HepG2 (cell line): ENCODE results near the gene ARHGAP21. TPM values are rescaled to one million over a fixed set of nuclear protein-coding genes. Genes with fewer than 3 reads are reported as not detected.

Experiments used
- ATAC-seq: fragments of 200-7000 bp; cut with Tn5 transposase; 3 replicates; pipeline ENCODE4 v1.9.1; 2020; ENCODE audit warnings: mild to moderate bottlenecking, moderate library complexity
- BruUV-seq: library from RNA; stranded (reverse); fragments of 400-500 nt; replicated peaks from 2 replicates; lab custom pipeline; 2021; lab: Mats Ljungman, UMichigan
- CTCF ChIA-PET: fragments of 300-600 bp; formaldehyde crosslinking; extraction: SDS; loops from one replicate; lab custom pipeline; 2021; ENCODE audit warnings: low total read pairs, inconsistent platforms, low intra/inter-chr PET ratio; lab: Yijun Ruan, JAX
- POLR2A ChIA-PET: fragments of 350-600 bp; sonication (Branson Sonifier 250); formaldehyde crosslinking; loops from one replicate; lab custom pipeline; 2020; ENCODE audit warnings: antibody characterized with exemption, inconsistent platforms; lab: Yijun Ruan, JAX
- DNase-seq: peaks from one replicate; pipeline ENCODE4 v3.0.0-alpha.2; 2015; ENCODE audit warnings: low spot score
- FAIRE-seq: peaks from 3 replicates; lab custom pipeline; 2011; peaks lifted over from hg19 to GRCh38; lab: Jason Lieb, UNC
- H2AFZ ChIP-seq: one replicate; pipeline ENCODE4 v1.6.1; 2011; ENCODE audit warnings: low read length, inconsistent platforms
- H3K27ac ChIP-seq: fragments of 300-600 bp; 3 replicates; pipeline ENCODE4 v1.8.0; 2011; ENCODE audit warnings: mixed run types, mild to moderate bottlenecking, mixed read lengths, low read length, inconsistent platforms; ENCODE audit not compliant: insufficient read depth; ENCODE audit errors: extremely low read length
- H3K27me3 ChIP-seq, 2 experiments: fragments of 200-600 bp in 1 of 2; 2 replicates in 1 of 2; 3 replicates in 1 of 2; pipeline versions ENCODE4 v1.6.0 to v1.8.0; 2011; ENCODE audit warnings: low read length in 2 of 2, mild to moderate bottlenecking in 2 of 2, moderate library complexity in 2 of 2, inconsistent platforms in 1 of 2; ENCODE audit not compliant: insufficient read depth in 2 of 2, control insufficient read depth in 1 of 2
- H3K36me3 ChIP-seq, 2 experiments: fragments of 200-600 bp in 1 of 2; replicated peaks in 1 of 2; 2 replicates in 1 of 2; 3 replicates in 1 of 2; pipeline versions ENCODE4 v1.5.1 to v1.8.0; 2011; ENCODE audit warnings: low read length in 2 of 2, inconsistent platforms in 1 of 2; ENCODE audit not compliant: insufficient read depth in 2 of 2, control insufficient read depth in 1 of 2
- H3K4me1 ChIP-seq: 2 replicates; pipeline ENCODE4 v1.5.1; 2012; ENCODE audit warnings: low read length, inconsistent platforms; ENCODE audit not compliant: insufficient read depth
- H3K4me2 ChIP-seq: 2 replicates; pipeline ENCODE4 v1.6.0; 2011; ENCODE audit warnings: low read depth, low read length, inconsistent platforms
- H3K4me3 ChIP-seq, 3 experiments: fragments of 200-600 bp in 1 of 3; sonication (generic), shearing (Covaris generic) in 1 of 3; replicated peaks in 1 of 3; 2 replicates each; pipeline ENCODE4 v1.5.1; 2011 to 2016; ENCODE audit warnings: low read length in 3 of 3, inconsistent platforms in 2 of 3, low read depth in 2 of 3, mild to moderate bottlenecking in 2 of 3, control low read depth in 1 of 3, mixed read lengths in 1 of 3; ENCODE audit not compliant: insufficient read depth in 1 of 3
- H3K79me2 ChIP-seq: one replicate; pipeline ENCODE4 v1.6.1; 2011; ENCODE audit warnings: low read length, inconsistent platforms; ENCODE audit not compliant: insufficient read depth
- H3K9ac ChIP-seq: 2 replicates; pipeline ENCODE4 v1.6.0; 2011; ENCODE audit warnings: mild to moderate bottlenecking, low read depth, low read length, inconsistent platforms; ENCODE audit not compliant: insufficient read depth
- H3K9me3 ChIP-seq: 2 replicates; pipeline ENCODE4 v1.5.1; 2012; ENCODE audit warnings: mild to moderate bottlenecking, low read length
- H4K20me1 ChIP-seq: 2 replicates; pipeline ENCODE4 v1.6.0; 2011; ENCODE audit warnings: inconsistent platforms, mild to moderate bottlenecking, low read length, moderate library complexity; ENCODE audit not compliant: insufficient read depth
- ASH2L ChIP-seq: fragments of 300-600, 200-600 bp; sonication (generic); IDR thresholded peaks from 2 replicates; pipeline ENCODE4 v1.7.0; 2017; ENCODE audit warnings: low read depth, mild to moderate bottlenecking, moderate library complexity, mixed read lengths, low read length; ENCODE audit not compliant: insufficient read length
- GZF1 ChIP-seq: sonication (generic); formaldehyde crosslinking; IDR thresholded peaks from 2 replicates; pipeline ENCODE4 v1.5.1; 2020; ENCODE audit warnings: mild to moderate bottlenecking, missing genetic modification reagents
- IKZF5 ChIP-seq: IDR thresholded peaks from 2 replicates; pipeline ENCODE4 v1.6.1; 2018; ENCODE audit warnings: missing genetic modification reagents, mild to moderate bottlenecking, missing compliant biosample characterization
- KLF11 ChIP-seq: IDR thresholded peaks from 2 replicates; pipeline ENCODE4 v1.6.1; 2016; ENCODE audit warnings: missing compliant biosample characterization
- NAIF1 ChIP-seq: sonication (generic); formaldehyde crosslinking; IDR thresholded peaks from 2 replicates; pipeline ENCODE4 v1.5.0; 2020; ENCODE audit warnings: mild to moderate bottlenecking, missing genetic modification reagents, borderline replicate concordance
- SAFB2 ChIP-seq: sonication (generic); formaldehyde crosslinking; IDR thresholded peaks from 2 replicates; pipeline ENCODE4 v1.5.1; 2020; ENCODE audit warnings: missing genetic modification reagents, low read depth, mild to moderate bottlenecking, borderline replicate concordance
- SOX5 ChIP-seq: IDR thresholded peaks from 2 replicates; pipeline ENCODE4 v1.6.1; 2016; ENCODE audit warnings: borderline replicate concordance
- SP5 ChIP-seq: IDR thresholded peaks from 2 replicates; pipeline ENCODE4 v1.6.1; 2016; ENCODE audit warnings: low read depth, borderline replicate concordance
- THAP7 ChIP-seq: sonication (generic); formaldehyde crosslinking; IDR thresholded peaks from 2 replicates; pipeline ENCODE4 v1.8.1; 2023; ENCODE audit warnings: mild to moderate bottlenecking, missing genetic modification reagents
- U2AF1 ChIP-seq: fragments of 200-400 bp; formaldehyde crosslinking; optimal IDR thresholded peaks from 2 replicates; pipeline ENCODE3; 2017; ENCODE audit warnings: mild to moderate bottlenecking, low read depth, low read length
- ZBTB33 ChIP-seq: sonication (generic); formaldehyde crosslinking; IDR thresholded peaks from 2 replicates; pipeline ENCODE4 v1.4.0; 2020; ENCODE audit warnings: missing genetic modification reagents
- ZIK1 ChIP-seq: sonication (generic); formaldehyde crosslinking; IDR thresholded peaks from 2 replicates; pipeline ENCODE4 v1.5.0; 2020; ENCODE audit warnings: mild to moderate bottlenecking, low read depth, missing genetic modification reagents, borderline replicate concordance
- ZNF484 ChIP-seq: sonication (generic); formaldehyde crosslinking; IDR thresholded peaks from 2 replicates; pipeline ENCODE4 v1.5.1; 2020; ENCODE audit warnings: mild to moderate bottlenecking, low read depth, missing genetic modification reagents, borderline replicate concordance
- ZNF550 ChIP-seq: sonication (generic); formaldehyde crosslinking; IDR thresholded peaks from 2 replicates; pipeline ENCODE4 v1.4.0; 2020; ENCODE audit warnings: mild to moderate bottlenecking, missing genetic modification reagents, borderline replicate concordance
- ZNF788 ChIP-seq: sonication (generic); formaldehyde crosslinking; IDR thresholded peaks from 2 replicates; pipeline ENCODE4 v1.5.0; 2020; ENCODE audit warnings: mild to moderate bottlenecking, missing genetic modification reagents, borderline replicate concordance
- WGBS: methylation state at CpG from one replicate; pipeline ENCODE4 v1.1.6; 2017; ENCODE audit warnings: low lambda C conversion rate; 5-methylcytosine and 5-hydroxymethylcytosine counted together
- in situ Hi-C: cut with HindIII; loops from 2 replicates; pipeline ENCODE4 v1.10.0; 2017; ENCODE audit warnings: low pct_unique_long_range_greater_than_20kb; ENCODE audit not compliant: extremely low pct_ligation_motif_present
- intact Hi-C: fragments of 100-400 bp; cut with micrococcal nuclease; formaldehyde crosslinking; loops from one replicate; pipeline ENCODE4 v1.10.0; 2022; ENCODE audit not compliant: unreplicated experiment
- polyA plus RNA-seq, 8 experiments: library from polyadenylated mRNA; depleted of rRNA in 3 of 8; stranded (reverse) in 7 of 8; unstranded in 1 of 8; fragments of >200 nt; fragmentation: Illumina TruSeq in 4 of 8; extraction: Trizol in 4 of 8; gene quantifications; 2 replicates each; pipeline versions ENCODE4 v1.2.1 to v1.2.3, GENCODE V29; 2011 to 2016; ENCODE audit warnings: low read depth in 4 of 8, missing spikeins in 1 of 8, mixed read lengths in 1 of 8; ENCODE audit not compliant: insufficient read depth in 1 of 8
- total RNA-seq, 5 experiments: library from RNA; depleted of rRNA; stranded (reverse); fragments of >200 nt; fragmentation: Illumina TruSeq; extraction: Trizol; gene quantifications; 2 replicates each; pipeline ENCODE4 v1.2.3, GENCODE V29; 2016; ENCODE audit warnings: low read depth in 1 of 5
- TF ChIP-seq, protein P1 (sequence below): sonication (generic); formaldehyde crosslinking; IDR thresholded peaks from 2 replicates; pipeline ENCODE4 v1.5.0; 2020; ENCODE audit warnings: mild to moderate bottlenecking, missing genetic modification reagents

The ARHGAP21 gene
- total and polyA plus RNA-seq, 2 of the 13 experiments (the other 11 are each of a cell fraction or from before 2014, with no cell fraction given): 23.9 to 26.6 TPM

GRCh38 chr10:24762161-24762924 is 38.7 kb upstream of the ARHGAP21 start:
- ATAC-seq (peak; percentile 57), DNase-seq (no peak), FAIRE-seq (peak; percentile 47)
- no peaks in the 10 kb centered on the region for H3K27me3 ChIP-seq
- WGBS: 1% methylated on average over 8 of the region's 8 CpGs
- H3K4me1 ChIP-seq: peaks cover 22% of the 10 kb centered on the region
- H3K27ac ChIP-seq: no peak overlapping the region
- CTCF ChIA-PET: no interaction called here
- BruUV-seq: no TSS peak
- POLR2A ChIA-PET: no interaction called here
- in situ Hi-C loops (no loop called here), intact Hi-C loops (no loop called here)
- H3K9me3 ChIP-seq: peaks cover 6% of the 10 kb centered on the region; the same call in 1 of the 2 replicates
- H2AFZ ChIP-seq: no peak overlapping the region
- no peaks in the 10 kb centered on the region for H4K20me1 ChIP-seq
- no peaks in the 10 kb centered on the region for H3K36me3 ChIP-seq
- peak overlapping the region; percentile 52 for H3K4me2 ChIP-seq
- H3K79me2 ChIP-seq: no peaks in the 10 kb centered on the region
- H3K4me3 ChIP-seq: peak overlapping the region in 1 of 3 experiments; percentile 8; a peak in 2 of 6 replicates
- H3K9ac ChIP-seq: no peak overlapping the region
- TF ChIP-seq ZNF484 (CRISPR knock-in tag) (no peak), U2AF1 (no peak), GZF1 (no peak), ZNF550 (CRISPR knock-in tag) (no peak), SAFB2 (CRISPR knock-in tag) (no peak), SOX5 (peak; percentile 61; the same call in 1 of the 2 replicates), ZNF788 (CRISPR knock-in tag) (no peak), ASH2L (no peak), ZBTB33 (CRISPR knock-in tag) (no peak), ZIK1 (CRISPR knock-in tag) (no peak), NAIF1 (CRISPR knock-in tag) (no peak), SP5 (CRISPR knock-in tag) (no peak), IKZF5 (CRISPR knock-in tag) (no peak), THAP7 (CRISPR knock-in tag) (no peak), KLF11 (CRISPR knock-in tag) (no peak)
- TF ChIP-seq, protein P1, sequence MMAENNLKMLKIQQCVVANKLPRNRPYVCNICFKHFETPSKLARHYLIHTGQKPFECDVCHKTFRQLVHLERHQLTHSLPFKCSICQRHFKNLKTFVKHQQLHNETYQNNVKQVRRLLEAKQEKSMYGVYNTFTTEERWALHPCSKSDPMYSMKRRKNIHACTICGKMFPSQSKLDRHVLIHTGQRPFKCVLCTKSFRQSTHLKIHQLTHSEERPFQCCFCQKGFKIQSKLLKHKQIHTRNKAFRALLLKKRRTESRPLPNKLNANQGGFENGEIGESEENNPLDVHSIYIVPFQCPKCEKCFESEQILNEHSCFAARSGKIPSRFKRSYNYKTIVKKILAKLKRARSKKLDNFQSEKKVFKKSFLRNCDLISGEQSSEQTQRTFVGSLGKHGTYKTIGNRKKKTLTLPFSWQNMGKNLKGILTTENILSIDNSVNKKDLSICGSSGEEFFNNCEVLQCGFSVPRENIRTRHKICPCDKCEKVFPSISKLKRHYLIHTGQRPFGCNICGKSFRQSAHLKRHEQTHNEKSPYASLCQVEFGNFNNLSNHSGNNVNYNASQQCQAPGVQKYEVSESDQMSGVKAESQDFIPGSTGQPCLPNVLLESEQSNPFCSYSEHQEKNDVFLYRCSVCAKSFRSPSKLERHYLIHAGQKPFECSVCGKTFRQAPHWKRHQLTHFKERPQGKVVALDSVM: no peak
